Measurements from ENCODE around the gene INSL6. TPM values are rescaled to one million over a fixed set of nuclear protein-coding genes. Genes with fewer than 3 reads are reported as not detected.

The INSL6 gene
- total RNA-seq, 1 experiment from 2014 or later: not detected

- Histone ChIP-seq H3K9ac (ENCODE audit: extremely low read depth, insufficient read length, low read length) (no peak overlapping the region), H4K20me1 (ENCODE audit: control insufficient read depth, insufficient read depth, insufficient read length) (no peaks in the 10 kb centered on the region), H3K27me3 (ENCODE audit: insufficient read depth, low read length) (no peaks in the 10 kb centered on the region), H2BK15ac (ENCODE audit: low read depth, low read length) (no peak overlapping the region), H4K91ac (ENCODE audit: insufficient read length, low read depth, low read length) (no peak overlapping the region), H4K8ac (replicated peaks; ENCODE audit: insufficient read length, low read depth, low read length) (no peak overlapping the region), H2BK20ac (ENCODE audit: low read depth, low read length, poor library complexity, severe bottlenecking) (no peak overlapping the region), H3K4ac (ENCODE audit: low read depth, low read length) (no peak overlapping the region), H3K23ac (ENCODE audit: insufficient read length, low read depth, low read length) (no peak overlapping the region), H3K18ac (ENCODE audit: insufficient read length, low read depth, low read length) (no peak overlapping the region), H2BK12ac (ENCODE audit: insufficient read length, low read depth, low read length) (no peak overlapping the region), H3K27ac (ENCODE audit: insufficient read length, low read depth, low read length) (no peak overlapping the region), H3K79me2 (ENCODE audit: insufficient read depth, low read length) (no peaks in the 10 kb centered on the region), H3K56ac (ENCODE audit: insufficient read length, low read depth, low read length) (no peak overlapping the region), H3K4me1 (ENCODE audit: insufficient read depth, low read length) (no peaks in the 10 kb centered on the region), H2AFZ (ENCODE audit: low read length) (no peak overlapping the region), H3T11ph (ENCODE audit: low read length) (no peak overlapping the region), H2BK120ac (ENCODE audit: low read depth, low read length, poor library complexity, severe bottlenecking) (no peak overlapping the region), H3K14ac (ENCODE audit: insufficient read depth, low read length) (no peak overlapping the region), H3K23me2 (ENCODE audit: insufficient read length, low read depth, low read length, poor library complexity, severe bottlenecking) (no peaks in the 10 kb centered on the region), H3K9me3 (ENCODE audit: control insufficient read depth, low read depth, low read length) (no peaks in the 10 kb centered on the region), H3K4me2 (ENCODE audit: insufficient read depth, insufficient read length, low read length) (no peak overlapping the region), H4K5ac (ENCODE audit: insufficient read length, low read depth, low read length) (no peak overlapping the region), H2AK5ac (ENCODE audit: insufficient read length, low read length) (no peak overlapping the region), H2BK5ac (ENCODE audit: insufficient read length, low read length) (no peak overlapping the region), H3K79me1 (ENCODE audit: insufficient read depth, low read depth, low read length, poor library complexity, severe bottlenecking) (no peaks in the 10 kb centered on the region)
- peak; percentile 86 for TF ChIP-seq CTCF (conservative IDR thresholded peaks at IDR 0.05)
- Mint-ChIP-seq H3K4me3 (no peak overlapping the region; a peak in 1 of 5 replicates), H3K36me3 (ENCODE audit: insufficient read depth in 1 of 3, low read depth in 3 of 3) (no peaks in the 10 kb centered on the region), H3K4me1 (peaks cover 5 to 6% of the 10 kb centered on the region in 2 experiments), H3K27me3 (ENCODE audit: low read depth) (no peaks in the 10 kb centered on the region), H3K27ac (no peak overlapping the region; a peak in 1 of 7 replicates), H3K9me3 (no peaks in the 10 kb centered on the region)
- DNase-seq: peak; percentile 69
- no CpG with 5 or more reads among the region's 8 CpGs for whole genome bisulfite sequencing (ENCODE audit: extremely low coverage, insufficient read length, low lambda C conversion rate)
Measured at GRCh38 chr9:5186416-5187169, 1.2 kb upstream of the INSL6 start.

Data from H9 (cell line).